Measurements from ENCODE around the gene CBR3. TPM values are rescaled to one million over a fixed set of nuclear protein-coding genes. Genes with fewer than 3 reads are reported as not detected.
"Not testable (repeated sequence)": the region's sequence is repeated elsewhere in the genome, so short reads cannot be mapped to it uniquely, and the experiment has no call there.

The CBR3 gene
- total RNA-seq, 1 experiment from 2014 or later, result not detected

DNA sequence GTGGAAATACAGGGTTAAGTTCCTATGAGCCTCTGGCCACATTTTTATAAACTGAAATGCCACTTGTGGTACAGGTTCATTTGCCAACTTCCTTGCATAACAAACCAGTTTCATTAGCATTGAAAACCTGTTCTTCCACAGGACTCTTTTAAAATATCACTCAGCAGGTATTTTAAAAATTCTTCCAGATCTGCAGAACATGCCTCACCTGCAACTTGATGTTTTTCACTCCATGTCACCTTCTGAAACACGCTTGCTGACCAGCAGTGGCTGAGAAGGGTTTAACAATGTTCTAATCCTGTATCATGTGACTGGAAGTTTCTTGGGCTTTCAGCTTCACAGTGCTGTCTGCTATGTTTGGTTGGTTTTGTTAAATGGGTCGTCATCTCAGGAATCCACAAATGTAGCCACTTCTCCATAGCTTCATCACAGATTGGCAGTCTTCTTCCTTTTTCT lies 17.6 kb upstream of the CBR3 start:
- no peak for DNase-seq (ENCODE audit: low spot score)

- DNase-seq (ENCODE audit: low spot score), result no peak
These were observed 14.5 kb upstream of the CBR3 start for GRCh38 chr21:36120304-36120888.

GRCh38 chr21:36122977-36123376 lies 11.9 kb upstream of the CBR3 start:
- no peak for DNase-seq (ENCODE audit: low spot score)

DNA sequence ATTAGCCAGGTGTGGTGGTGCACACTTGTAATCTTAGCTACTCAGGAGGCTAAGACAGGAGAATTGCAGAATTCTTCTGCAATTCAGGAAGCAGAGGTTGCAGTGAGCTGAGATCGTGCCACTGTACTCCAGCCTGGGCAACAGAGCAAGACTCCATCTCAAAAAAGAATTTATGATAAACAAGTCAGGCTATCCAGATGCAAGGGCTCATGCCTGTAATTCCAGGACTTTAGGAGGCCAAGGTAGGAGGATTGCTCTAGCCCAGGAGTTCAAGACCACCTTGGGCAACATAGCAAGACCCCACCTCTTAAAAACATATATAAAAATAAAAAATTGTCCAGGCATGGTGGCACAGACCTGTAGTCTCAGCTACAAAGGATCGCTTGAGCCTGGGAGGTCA lies 10.5 kb upstream of the CBR3 start:
- no peak for DNase-seq (ENCODE audit: low spot score)

GRCh38 chr21:36125512-36126207 lies 9.2 kb upstream of the CBR3 start:
- DNase-seq (ENCODE audit: low spot score), result peak; percentile 51

- no peak for DNase-seq (ENCODE audit: low spot score)
These were observed 8.7 kb upstream of the CBR3 start for GRCh38 chr21:36126208-36126565.

GRCh38 chr21:36126621-36127110 lies 8.2 kb upstream of the CBR3 start:
- DNase-seq (ENCODE audit: low spot score), result no peak

DNA sequence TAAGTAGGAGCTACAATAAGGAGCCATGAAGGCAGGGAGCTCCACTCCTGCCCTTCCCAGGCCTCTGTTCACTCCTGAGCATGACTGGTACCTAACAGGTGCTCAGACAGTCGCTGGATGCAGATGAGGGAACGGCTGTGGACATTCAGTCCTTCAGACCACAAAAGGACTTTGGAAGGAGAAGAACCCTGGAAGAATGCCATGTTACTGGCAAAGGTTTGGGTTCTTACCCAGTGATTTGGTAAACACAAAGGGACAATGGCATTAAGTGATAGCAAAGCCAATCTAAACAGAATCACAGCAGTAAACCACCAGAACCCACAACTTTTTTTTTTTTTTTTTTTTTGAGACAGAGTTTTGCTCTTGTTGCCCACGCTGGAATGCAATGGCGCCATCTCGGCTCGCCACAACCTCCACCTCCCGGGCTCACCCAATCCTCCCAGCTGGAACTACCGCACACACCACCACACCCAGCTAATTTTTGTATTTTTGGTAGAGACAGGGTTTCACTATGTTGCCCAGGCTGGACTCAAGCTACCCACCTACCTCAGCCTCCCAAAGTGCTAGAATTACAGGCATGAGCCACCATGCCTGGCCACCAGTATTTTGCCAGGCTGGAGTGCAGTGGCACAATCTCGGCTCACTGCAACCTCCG lies 7.5 kb upstream of the CBR3 start:
- no peak for DNase-seq (ENCODE audit: low spot score)

GRCh38 chr21:36127977-36128376 lies 6.9 kb upstream of the CBR3 start:
- DNase-seq (ENCODE audit: low spot score), result no peak

DNA sequence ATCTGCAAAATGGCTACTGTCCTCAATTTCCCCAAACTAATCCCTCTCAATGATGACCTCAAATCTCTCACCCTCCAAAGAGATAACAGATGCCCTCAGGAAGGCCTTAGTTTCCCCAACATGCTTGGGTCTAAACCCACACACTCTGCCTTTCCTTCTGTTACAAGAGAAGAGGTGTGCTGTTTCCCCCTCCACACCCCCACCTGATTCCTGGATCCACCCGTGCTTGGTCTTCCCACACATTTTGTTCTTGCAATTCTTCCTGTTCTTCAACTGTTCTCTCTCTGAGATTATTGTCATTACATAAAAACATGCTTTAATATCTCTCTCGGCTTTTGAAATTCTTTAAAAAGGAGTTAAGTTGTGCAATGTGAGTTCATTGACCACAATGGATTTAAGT lies 5.7 kb upstream of the CBR3 start:
- no peak for DNase-seq (ENCODE audit: low spot score)

- not testable (repeated sequence) for DNase-seq (ENCODE audit: low spot score)
These were observed 4.5 kb upstream of the CBR3 start for GRCh38 chr21:36130414-36130762.

- DNase-seq (ENCODE audit: low spot score), result not testable (repeated sequence)
These were observed 4.0 kb upstream of the CBR3 start for GRCh38 chr21:36130839-36131238.

GRCh38 chr21:36132696-36133095 lies 2.2 kb upstream of the CBR3 start:
- DNase-seq (ENCODE audit: low spot score), result no peak

GRCh38 chr21:36135391-36136102 lies 668 bp downstream of the CBR3 start:
- peak; percentile 31 for DNase-seq (ENCODE audit: low spot score)

DNA sequence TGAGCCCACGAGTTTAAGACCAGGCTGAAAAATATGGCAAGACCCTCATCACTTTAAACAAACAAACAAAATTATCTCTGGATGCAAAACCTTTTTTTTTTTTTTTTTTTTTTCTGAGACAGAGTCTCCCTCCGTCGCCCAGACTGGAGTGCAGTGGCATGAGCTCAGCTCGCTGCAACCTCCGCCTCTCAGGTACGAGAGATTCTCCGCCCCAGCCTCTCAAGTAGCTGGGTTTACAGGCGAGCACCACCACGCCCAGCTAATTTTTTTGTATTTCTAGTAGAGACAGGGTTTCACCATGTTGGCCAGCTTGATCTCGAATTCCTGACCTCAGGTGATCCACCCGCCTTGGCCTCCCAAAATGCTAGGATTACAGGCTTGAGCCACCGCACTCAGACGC lies 4.9 kb downstream of the CBR3 start:
- DNase-seq (ENCODE audit: low spot score), result not testable (repeated sequence)

- peak; percentile 95 for DNase-seq (ENCODE audit: low spot score)
These were observed 6.6 kb downstream of the CBR3 start for GRCh38 chr21:36141513-36141925.

- DNase-seq (ENCODE audit: low spot score), result not testable (repeated sequence)
These were observed 9.4 kb downstream of the CBR3 start for GRCh38 chr21:36144233-36144632.

GRCh38 chr21:36145259-36145658 lies 10.4 kb downstream of the CBR3 start:
- no peak for DNase-seq (ENCODE audit: low spot score)

DNA sequence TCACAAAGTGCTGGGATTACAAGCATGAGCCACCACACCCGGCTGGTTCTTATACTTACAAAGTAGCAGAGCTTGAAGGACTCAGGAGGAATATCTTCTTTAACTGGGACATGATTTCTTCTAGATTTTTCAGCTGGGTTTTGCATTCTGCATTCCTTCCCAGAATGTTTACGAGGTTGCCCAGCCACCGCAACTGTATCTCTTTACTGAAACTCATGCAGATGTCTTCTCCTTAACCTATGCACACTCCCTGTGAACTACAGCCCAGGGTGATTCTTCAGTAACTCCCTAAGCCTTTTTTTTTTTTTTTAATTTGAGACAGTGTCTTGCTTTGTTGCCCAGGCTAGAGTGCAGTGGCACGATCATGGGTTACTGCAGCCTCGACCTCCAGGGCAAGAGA lies 13.0 kb downstream of the CBR3 start:
- no peak for DNase-seq (ENCODE audit: low spot score)

DNA sequence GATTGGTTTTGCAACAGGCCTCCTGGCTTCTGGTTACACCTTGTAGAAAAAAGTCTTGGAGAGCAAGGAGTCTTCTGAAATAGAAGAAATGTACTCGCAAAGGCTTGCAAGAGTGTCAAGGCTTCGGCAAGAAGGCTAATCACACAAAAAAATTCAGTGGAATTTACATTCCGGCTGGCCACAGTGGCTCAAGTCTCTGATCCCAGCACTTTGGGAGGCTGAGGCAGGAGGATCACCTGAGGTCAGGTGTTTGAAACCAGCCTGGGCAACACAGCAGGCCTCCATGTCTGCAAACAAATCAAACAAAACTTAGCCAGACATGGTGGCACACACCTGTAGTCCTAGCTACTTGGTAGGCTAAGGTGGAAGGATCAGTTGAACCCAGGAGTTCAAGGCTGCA lies 14.0 kb downstream of the CBR3 start:
- no peak for DNase-seq (ENCODE audit: low spot score)

DNA sequence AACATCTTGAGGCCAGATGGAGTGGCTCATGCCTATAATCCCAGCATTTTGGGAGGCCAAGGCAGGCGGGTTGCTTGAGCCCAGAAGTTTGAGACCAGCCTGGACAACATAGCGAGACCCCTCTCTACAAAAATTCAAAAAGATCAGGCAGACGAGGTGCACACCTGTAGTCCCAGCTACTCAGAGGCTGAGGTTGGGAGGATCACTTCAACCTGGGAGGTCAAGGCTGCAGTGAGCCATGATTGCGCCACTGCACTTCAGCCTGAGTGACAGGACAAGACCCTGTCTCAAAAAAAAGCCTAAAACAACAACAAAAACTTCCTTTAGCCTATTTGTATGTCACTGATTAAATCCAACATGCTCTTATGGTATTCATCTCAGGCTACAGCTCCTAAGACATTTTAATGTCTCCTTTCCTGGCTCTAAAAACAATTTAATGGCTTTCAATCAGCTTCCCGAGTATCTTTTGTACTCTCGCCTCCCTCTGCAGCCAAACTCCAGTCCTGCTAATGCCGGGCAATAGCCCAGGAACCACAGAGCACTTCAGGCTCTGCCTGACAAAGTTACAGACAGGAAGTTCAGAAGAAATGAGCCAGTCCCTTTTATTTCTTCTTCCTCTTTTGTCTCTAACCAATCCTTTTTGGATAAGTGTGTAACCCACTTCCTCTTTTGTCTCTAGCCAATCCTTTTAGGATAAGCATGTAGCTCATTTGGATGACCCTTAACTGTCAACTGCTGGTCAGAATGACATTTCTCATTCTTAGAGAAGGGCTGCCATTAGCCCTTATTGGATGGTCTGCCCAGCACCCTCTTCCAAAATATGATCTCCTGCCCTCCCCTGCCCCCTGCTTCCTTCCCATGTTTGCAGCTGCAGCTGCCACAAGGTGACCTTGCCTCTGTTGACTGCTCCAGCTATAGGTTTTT lies 15.2 kb downstream of the CBR3 start:
- no peak for DNase-seq (ENCODE audit: low spot score)

Measured in HT-29 (cell line).